Natural killer cell (primary cell): ENCODE results near the gene BLACAT1. TPM values are rescaled to one million over a fixed set of nuclear protein-coding genes. Genes with fewer than 3 reads are reported as not detected.
A peak's percentile ranks its signal among the peaks of the same experiment; 100 is the strongest.

Experiments
- ATAC-seq, 3 donors: fragments of 150-1000 bp in 2 of 3; fragments of 200-7000 bp in 1 of 3; cut with Tn5 transposase; 1 replicate in 1 of 3; 2 replicates in 2 of 3; pipeline ENCODE4 v1.10.0; 2021; ENCODE audit warnings: mild to moderate bottlenecking in 2 of 3, moderate library complexity in 2 of 3
- DNase-seq, 2 donors: peaks; one replicate each; pipeline versions ENCODE4 v3.0.0 to v3.0.0-alpha.2; 2013 to 2021; ENCODE audit warnings: mixed read lengths in 1 of 2
- H3K27ac ChIP-seq: one replicate; pipeline ENCODE4 v1.5.1; 2013; ENCODE audit warnings: mild to moderate bottlenecking, low read length
- H3K27me3 ChIP-seq: one replicate; pipeline ENCODE4 v1.6.1; 2013; ENCODE audit warnings: low read length; ENCODE audit not compliant: control insufficient read depth, insufficient read depth
- H3K36me3 ChIP-seq: one replicate; pipeline ENCODE4 v1.6.1; 2013; ENCODE audit warnings: low read length; ENCODE audit not compliant: control insufficient read depth, insufficient read depth
- H3K4me1 ChIP-seq: one replicate; pipeline ENCODE4 v1.6.1; 2013; ENCODE audit warnings: low read length; ENCODE audit not compliant: control insufficient read depth, insufficient read depth
- H3K4me3 ChIP-seq: one replicate; pipeline ENCODE4 v1.5.1; 2013; ENCODE audit warnings: low read length
- H3K9me3 ChIP-seq: one replicate; pipeline ENCODE4 v1.6.1; 2013; ENCODE audit warnings: low read length; ENCODE audit not compliant: control insufficient read depth, insufficient read depth
- H3K27ac Mint-ChIP-seq, 2 donors: one replicate each; pipeline ENCODE4 v1.8.0; 2022; ENCODE audit warnings: mild to moderate bottlenecking in 2 of 2, mixed read lengths in 2 of 2, moderate library complexity in 1 of 2
- H3K27me3 Mint-ChIP-seq, 2 donors: one replicate each; pipeline ENCODE4 v1.8.0; 2022; ENCODE audit warnings: low read depth in 2 of 2, mixed read lengths in 2 of 2
- H3K36me3 Mint-ChIP-seq: one replicate; pipeline ENCODE4 v1.8.0; 2022; ENCODE audit warnings: mixed read lengths
- H3K4me1 Mint-ChIP-seq, 2 donors: one replicate each; pipeline ENCODE4 v1.8.0; 2022; ENCODE audit warnings: mixed read lengths in 2 of 2
- H3K4me3 Mint-ChIP-seq: one replicate; pipeline ENCODE4 v1.8.0; 2022; ENCODE audit warnings: mild to moderate bottlenecking, moderate library complexity, mixed read lengths
- H3K9me3 Mint-ChIP-seq, 2 donors: one replicate each; pipeline ENCODE4 v1.8.0; 2022; ENCODE audit warnings: mixed read lengths in 2 of 2
- CTCF ChIP-seq: fragments of 200-600 bp; IDR thresholded peaks from one replicate; pipeline ENCODE4 v1.8.0; 2022; ENCODE audit warnings: antibody characterized with exemption
- WGBS: methylation state at CpG from one replicate; pipeline ENCODE4 v1.1.7; 2013; ENCODE audit warnings: missing lambda C conversion rate; ENCODE audit not compliant: insufficient coverage; 5-methylcytosine and 5-hydroxymethylcytosine counted together
- intact Hi-C: fragments of 100-400 bp; cut with micrococcal nuclease; formaldehyde crosslinking; loops from one replicate; pipeline ENCODE4 v1.14.2; 2022
- total RNA-seq, 4 donors: library from RNA; stranded (reverse); fragments of 120-200 nt in 1 of 4; gene quantifications; one replicate each; pipeline versions ENCODE4 v1.2.3 to v1.2.4, GENCODE V29; 2013 to 2022

Gene BLACAT1
- total RNA-seq, 3 donors from 2014 or later (not counting 1 experiment from before 2014, with no cell fraction given), result 0.09 to 0.13 TPM; not detected in 1

GRCh38 chr1:205429762-205430695 lies 25.8 kb downstream of the BLACAT1 start:
- intact Hi-C loops, result no loop called here
- H3K4me1 ChIP-seq, result peaks cover 11% of the 10 kb centered on the region
- H3K9me3 ChIP-seq, result no peaks in the 10 kb centered on the region
- ATAC-seq (no peak), DNase-seq (no peak)
- TF ChIP-seq CTCF, result no peak
- H3K36me3 ChIP-seq, result no peaks in the 10 kb centered on the region
- H3K27me3 ChIP-seq, result no peaks in the 10 kb centered on the region
- Mint-ChIP-seq H3K4me3 (peak overlapping the region; percentile 75), H3K27me3 (peaks cover 14 to 29% of the 10 kb centered on the region in 2 donors), H3K4me1 (peaks cover 7% of the 10 kb centered on the region in 2 donors), H3K36me3 (no peaks in the 10 kb centered on the region), H3K9me3 (no peaks in the 10 kb centered on the region), H3K27ac (peak overlapping the region in 1 of 2 donors; percentile 27)
- H3K4me3 ChIP-seq, result peak overlapping the region; percentile 5
- WGBS, result 71% methylated on average over 28 of the region's 29 CpGs
- no peak overlapping the region for H3K27ac ChIP-seq

- Mint-ChIP-seq H3K4me3 (no peak overlapping the region), H3K36me3 (no peaks in the 10 kb centered on the region), H3K4me1 (no peaks in the 10 kb centered on the region), H3K27ac (no peak overlapping the region), H3K27me3 (peaks cover 28 to 50% of the 10 kb centered on the region in 2 donors), H3K9me3 (no peaks in the 10 kb centered on the region)
- no peaks in the 10 kb centered on the region for H3K36me3 ChIP-seq
- no peak overlapping the region for H3K27ac ChIP-seq
- no peak for TF ChIP-seq CTCF
- H3K4me1 ChIP-seq, result no peaks in the 10 kb centered on the region
- DNase-seq, result no peak
- no peak for ATAC-seq
- intact Hi-C loops, result no loop called here
- no peaks in the 10 kb centered on the region for H3K9me3 ChIP-seq
- WGBS, result 57% methylated on average over 7 of the region's 8 CpGs
- peaks cover 2% of the 10 kb centered on the region for H3K27me3 ChIP-seq
- H3K4me3 ChIP-seq, result no peak overlapping the region
Observed at GRCh38 chr1:205424901-205425600, 30.8 kb downstream of the BLACAT1 start.

- ATAC-seq, result no peak
- WGBS, result 72% methylated on average over 6 of the region's 6 CpGs
- intact Hi-C loops, result no loop called here
Observed at GRCh38 chr1:205423814-205424399, 31.9 kb downstream of the BLACAT1 start.

More at GRCh38 chr1:205423814-205424399, 31.9 kb downstream of the BLACAT1 start:
- Mint-ChIP-seq H3K27ac (no peak overlapping the region), H3K27me3 (peaks cover 28 to 59% of the 10 kb centered on the region in 2 donors), H3K9me3 (no peaks in the 10 kb centered on the region), H3K4me1 (no peaks in the 10 kb centered on the region), H3K4me3 (no peak overlapping the region), H3K36me3 (no peaks in the 10 kb centered on the region)
- Histone ChIP-seq H3K36me3 (no peaks in the 10 kb centered on the region), H3K27me3 (peaks cover 2% of the 10 kb centered on the region), H3K27ac (no peak overlapping the region), H3K9me3 (no peaks in the 10 kb centered on the region), H3K4me1 (no peaks in the 10 kb centered on the region), H3K4me3 (no peak overlapping the region)
- TF ChIP-seq CTCF, result no peak
- no peak for DNase-seq
